HepG2 (cell line): Measurements from ENCODE around the gene GIMD1. TPM values are rescaled to one million over a fixed set of nuclear protein-coding genes. Genes with fewer than 3 reads are reported as not detected.
A peak's percentile ranks its signal among the peaks of the same experiment; 100 is the strongest.

ENCODE experiments used
- CEBPZ ChIP-seq: IDR thresholded peaks from 2 replicates; pipeline ENCODE4 v1.6.1; 2012; ENCODE audit warnings: low read length, improper control_type of control experiment
- DRAP1 ChIP-seq: IDR thresholded peaks from 2 replicates; pipeline ENCODE4 v1.6.1; 2016; ENCODE audit warnings: missing genetic modification reagents, missing compliant biosample characterization
- IKZF1 ChIP-seq: fragments of 450-650 bp; IDR thresholded peaks from 2 replicates; pipeline ENCODE4 v1.7.1; 2016
- KLF11 ChIP-seq: IDR thresholded peaks from 2 replicates; pipeline ENCODE4 v1.6.1; 2016; ENCODE audit warnings: missing compliant biosample characterization
- MAFK ChIP-seq, 2 experiments: IDR thresholded peaks in 1 of 2; conservative IDR thresholded peaks in 1 of 2; 2 replicates each; pipeline ENCODE4 v1.6.1; 2011; ENCODE audit warnings: improper control_type of control experiment in 2 of 2, low read length in 2 of 2
- ZBTB33 ChIP-seq: sonication (generic); formaldehyde crosslinking; IDR thresholded peaks from 2 replicates; pipeline ENCODE4 v1.4.0; 2020; ENCODE audit warnings: missing genetic modification reagents
- ZNF572 ChIP-seq: sonication (generic); formaldehyde crosslinking; IDR thresholded peaks from 2 replicates; pipeline ENCODE4 v1.5.1; 2020; ENCODE audit warnings: mild to moderate bottlenecking, missing genetic modification reagents
- polyA plus RNA-seq, 8 experiments: library from polyadenylated mRNA; depleted of rRNA in 3 of 8; stranded (reverse) in 7 of 8; unstranded in 1 of 8; fragments of >200 nt; fragmentation: Illumina TruSeq in 4 of 8; extraction: Trizol in 4 of 8; gene quantifications; 2 replicates each; pipeline versions ENCODE4 v1.2.1 to v1.2.3, GENCODE V29; 2011 to 2016; ENCODE audit warnings: low read depth in 4 of 8, missing spikeins in 1 of 8, mixed read lengths in 1 of 8; ENCODE audit not compliant: insufficient read depth in 1 of 8
- total RNA-seq, 5 experiments: library from RNA; depleted of rRNA; stranded (reverse); fragments of >200 nt; fragmentation: Illumina TruSeq; extraction: Trizol; gene quantifications; 2 replicates each; pipeline ENCODE4 v1.2.3, GENCODE V29; 2016; ENCODE audit warnings: low read depth in 1 of 5
- TF ChIP-seq, protein P1 (sequence below): IDR thresholded peaks from 2 replicates; pipeline ENCODE4 v1.6.1; 2012; ENCODE audit warnings: inconsistent platforms

Gene GIMD1
- total and polyA plus RNA-seq, 2 of the 13 experiments (the other 11 are each of a cell fraction or from before 2014, with no cell fraction given) = not detected

GRCh38 chr4:106316773-106317409, 51.7 kb downstream of the GIMD1 start (continued):
- TF ChIP-seq CEBPZ = no peak
- TF ChIP-seq DRAP1 (CRISPR knock-in tag) = no peak
- no peak for TF ChIP-seq IKZF1
- no peak for TF ChIP-seq ZBTB33 (CRISPR knock-in tag)
- no peak for TF ChIP-seq ZNF572 (CRISPR knock-in tag)
- no peak for TF ChIP-seq KLF11 (CRISPR knock-in tag)
- TF ChIP-seq MAFK (conservative IDR thresholded peaks at IDR 0.05 in 1 of 2, IDR thresholded peaks at IDR 0.05 in 1 of 2; ENCODE audit: low read length in 2 of 2) = no peak
- TF ChIP-seq, protein P1, sequence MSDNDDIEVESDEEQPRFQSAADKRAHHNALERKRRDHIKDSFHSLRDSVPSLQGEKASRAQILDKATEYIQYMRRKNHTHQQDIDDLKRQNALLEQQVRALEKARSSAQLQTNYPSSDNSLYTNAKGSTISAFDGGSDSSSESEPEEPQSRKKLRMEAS = 0 out of 2 replicates have a peak, but pooled peaks have one; percentile 8
